Smooth muscle cell (in vitro differentiated cells): ENCODE results near the gene CADM2. TPM values are rescaled to one million over a fixed set of nuclear protein-coding genes. Genes with fewer than 3 reads are reported as not detected.

Source experiments
- DNase-seq: peaks from one replicate; lab custom pipeline; 2025; ENCODE audit not compliant: unreplicated experiment; lab: John Stamatoyannopoulos, UW
- H2AFZ ChIP-seq: fragments of 200-600 bp; sonication (generic); 2 replicates; pipeline ENCODE4 v1.6.0; 2016; ENCODE audit warnings: antibody characterized with exemption, low read depth, mild to moderate bottlenecking
- H3F3A ChIP-seq: fragments of 200-600 bp; sonication (generic); 2 replicates; pipeline ENCODE4 v1.6.0; 2017; ENCODE audit warnings: antibody characterized with exemption, low read depth
- H3K27ac ChIP-seq: fragments of 200-600 bp; sonication (generic); 2 replicates; pipeline ENCODE4 v1.5.1; 2016; ENCODE audit warnings: low read depth, mild to moderate bottlenecking
- H3K27me3 ChIP-seq: fragments of 200-600 bp; sonication (generic); 2 replicates; pipeline ENCODE4 v1.6.1; 2016; ENCODE audit warnings: low read depth, mild to moderate bottlenecking
- H3K36me3 ChIP-seq: fragments of 200-600 bp; sonication (generic); 2 replicates; pipeline ENCODE4 v1.5.1; 2016; ENCODE audit warnings: low read depth
- H3K4me1 ChIP-seq: fragments of 200-600 bp; sonication (generic); 2 replicates; pipeline ENCODE4 v1.5.1; 2016; ENCODE audit warnings: low read depth
- H3K4me2 ChIP-seq: fragments of 200-600 bp; sonication (generic); 2 replicates; pipeline ENCODE4 v1.6.0; 2016; ENCODE audit warnings: mild to moderate bottlenecking
- H3K4me3 ChIP-seq: fragments of 200-600 bp; sonication (generic); 2 replicates; pipeline ENCODE4 v1.5.1; 2016; ENCODE audit warnings: mild to moderate bottlenecking
- H3K79me2 ChIP-seq: fragments of 200-600 bp; sonication (generic); 2 replicates; pipeline ENCODE4 v1.6.0; 2016; ENCODE audit warnings: low read depth, mild to moderate bottlenecking
- H3K9ac ChIP-seq: fragments of 200-600 bp; sonication (generic); 2 replicates; pipeline ENCODE4 v1.6.0; 2016; ENCODE audit warnings: low read depth
- H3K9me3 ChIP-seq: fragments of 200-600 bp; sonication (generic); replicated peaks from 2 replicates; pipeline ENCODE4 v1.5.1; 2016; ENCODE audit warnings: low read depth
- H4K20me1 ChIP-seq: fragments of 200-600 bp; sonication (generic); 2 replicates; pipeline ENCODE4 v1.6.0; 2016; ENCODE audit warnings: low read depth
- WGBS: methylation state at CpG from one replicate; pipeline ENCODE4 v1.1.7; 2016; ENCODE audit warnings: low lambda C conversion rate; 5-methylcytosine and 5-hydroxymethylcytosine counted together
- polyA plus RNA-seq: library from polyadenylated mRNA; unstranded; fragments of >200 nt; fragmentation: Nextera tagmentation; extraction: Ambion mirVana; gene quantifications from 2 replicates; pipeline ENCODE4 v1.2.1, GENCODE V29; 2016
- total RNA-seq: library from RNA; depleted of rRNA; stranded (reverse); fragments of >200 nt; gene quantifications from 2 replicates; pipeline ENCODE4 v1.2.3, GENCODE V29; 2014
- TF ChIP-seq, protein P1 (sequence below): fragments of 200-600 bp; sonication (generic); IDR thresholded peaks from 2 replicates; pipeline ENCODE4 v1.5.1; 2017; ENCODE audit warnings: borderline replicate concordance, mild to moderate bottlenecking, antibody characterized with exemption; ENCODE audit not compliant: insufficient read depth, poor library complexity, severe bottlenecking

Gene CADM2
- total and polyA plus RNA-seq, 2 experiments from 2014 or later, result 0.13 TPM; not detected in 1

DNA sequence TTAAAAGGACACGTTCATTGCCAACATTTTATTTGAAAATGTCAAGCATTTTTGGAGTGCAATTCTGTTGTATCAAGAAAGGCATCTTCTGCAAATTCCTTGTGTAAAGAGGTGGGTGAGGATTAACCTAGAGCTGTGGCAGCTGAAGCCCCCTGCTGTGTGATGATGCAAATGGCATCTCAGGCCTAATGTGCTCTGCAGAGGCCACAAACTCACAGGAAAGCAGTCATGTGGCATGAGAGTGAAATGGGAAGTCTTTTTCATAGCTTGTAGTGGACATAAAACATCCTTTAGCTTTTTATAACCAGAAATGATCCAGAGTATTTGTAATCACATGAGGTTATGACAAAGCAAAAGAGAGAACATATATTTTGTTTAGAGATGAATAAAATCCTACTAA lies 6.4 kb downstream of the CADM2 start:
- no peak for DNase-seq
- TF ChIP-seq, protein P1, sequence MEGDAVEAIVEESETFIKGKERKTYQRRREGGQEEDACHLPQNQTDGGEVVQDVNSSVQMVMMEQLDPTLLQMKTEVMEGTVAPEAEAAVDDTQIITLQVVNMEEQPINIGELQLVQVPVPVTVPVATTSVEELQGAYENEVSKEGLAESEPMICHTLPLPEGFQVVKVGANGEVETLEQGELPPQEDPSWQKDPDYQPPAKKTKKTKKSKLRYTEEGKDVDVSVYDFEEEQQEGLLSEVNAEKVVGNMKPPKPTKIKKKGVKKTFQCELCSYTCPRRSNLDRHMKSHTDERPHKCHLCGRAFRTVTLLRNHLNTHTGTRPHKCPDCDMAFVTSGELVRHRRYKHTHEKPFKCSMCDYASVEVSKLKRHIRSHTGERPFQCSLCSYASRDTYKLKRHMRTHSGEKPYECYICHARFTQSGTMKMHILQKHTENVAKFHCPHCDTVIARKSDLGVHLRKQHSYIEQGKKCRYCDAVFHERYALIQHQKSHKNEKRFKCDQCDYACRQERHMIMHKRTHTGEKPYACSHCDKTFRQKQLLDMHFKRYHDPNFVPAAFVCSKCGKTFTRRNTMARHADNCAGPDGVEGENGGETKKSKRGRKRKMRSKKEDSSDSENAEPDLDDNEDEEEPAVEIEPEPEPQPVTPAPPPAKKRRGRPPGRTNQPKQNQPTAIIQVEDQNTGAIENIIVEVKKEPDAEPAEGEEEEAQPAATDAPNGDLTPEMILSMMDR, result peak; percentile 7
- no peak overlapping the region for H3K27ac ChIP-seq
- no peaks in the 10 kb centered on the region for H3K36me3 ChIP-seq
- no peaks in the 10 kb centered on the region for H4K20me1 ChIP-seq
- no peak overlapping the region for H3K4me3 ChIP-seq
- H3K79me2 ChIP-seq, result no peaks in the 10 kb centered on the region
- H3K4me2 ChIP-seq, result no peak overlapping the region
- no peak overlapping the region for H3K9ac ChIP-seq
- H3K9me3 ChIP-seq, result no peaks in the 10 kb centered on the region
- H3K4me1 ChIP-seq, result peaks cover 38% of the 10 kb centered on the region
- peaks cover 33% of the 10 kb centered on the region for H3K27me3 ChIP-seq
- no peaks in the 10 kb centered on the region for H3F3A ChIP-seq
- WGBS, result 15% methylated on average over 1 of the region's 1 CpG
- H2AFZ ChIP-seq, result no peak overlapping the region

DNA sequence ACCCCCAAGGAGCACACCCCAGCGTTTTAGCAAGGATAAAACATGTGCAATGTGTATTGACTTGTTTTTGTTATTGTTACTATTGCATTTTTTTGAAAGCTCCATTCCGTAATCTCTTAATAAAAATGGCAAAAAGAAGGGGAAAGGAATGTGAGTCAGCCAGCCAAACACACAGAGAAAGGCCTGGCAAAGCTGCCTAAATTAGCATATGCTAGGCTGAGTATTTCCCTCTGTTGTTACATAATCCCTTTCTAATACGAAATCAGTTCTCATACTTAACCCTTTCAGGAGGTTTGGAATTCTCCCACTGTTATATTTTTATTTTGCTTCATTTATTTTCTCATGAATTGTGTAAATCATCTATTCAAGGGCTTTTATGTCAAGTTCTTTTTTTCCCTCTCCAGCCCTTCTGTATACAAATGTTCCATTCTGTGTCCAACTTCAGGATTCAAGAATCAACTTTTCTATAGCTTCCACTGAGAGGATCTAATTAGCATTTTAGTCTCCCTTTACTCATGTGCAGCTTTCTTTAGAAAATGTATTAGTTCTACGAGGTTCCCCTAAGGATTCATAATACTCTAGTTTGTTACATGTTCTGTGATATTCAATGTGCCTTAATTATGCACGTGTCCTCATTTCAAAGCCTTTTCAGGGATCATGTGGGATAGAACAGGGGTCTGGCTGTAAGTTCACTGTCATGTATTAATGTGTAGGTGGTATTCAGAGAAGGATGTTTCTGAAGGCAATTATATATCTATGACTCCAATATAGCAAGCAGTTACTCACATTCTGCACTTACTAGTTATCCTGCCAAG lies 9.2 kb downstream of the CADM2 start:
- Histone ChIP-seq H3K36me3 (no peaks in the 10 kb centered on the region), H2AFZ (peak overlapping the region; percentile 25), H3F3A (no peaks in the 10 kb centered on the region), H3K4me1 (peaks cover 38% of the 10 kb centered on the region), H3K9me3 (no peaks in the 10 kb centered on the region), H4K20me1 (no peaks in the 10 kb centered on the region), H3K4me2 (no peak overlapping the region), H3K27me3 (peaks cover 4% of the 10 kb centered on the region), H3K27ac (no peak overlapping the region), H3K79me2 (no peaks in the 10 kb centered on the region), H3K4me3 (no peak overlapping the region), H3K9ac (no peak overlapping the region)
- WGBS, result 18% methylated on average over 5 of the region's 5 CpGs
- TF ChIP-seq, protein P1, result no peak
- no peak for DNase-seq

DNA sequence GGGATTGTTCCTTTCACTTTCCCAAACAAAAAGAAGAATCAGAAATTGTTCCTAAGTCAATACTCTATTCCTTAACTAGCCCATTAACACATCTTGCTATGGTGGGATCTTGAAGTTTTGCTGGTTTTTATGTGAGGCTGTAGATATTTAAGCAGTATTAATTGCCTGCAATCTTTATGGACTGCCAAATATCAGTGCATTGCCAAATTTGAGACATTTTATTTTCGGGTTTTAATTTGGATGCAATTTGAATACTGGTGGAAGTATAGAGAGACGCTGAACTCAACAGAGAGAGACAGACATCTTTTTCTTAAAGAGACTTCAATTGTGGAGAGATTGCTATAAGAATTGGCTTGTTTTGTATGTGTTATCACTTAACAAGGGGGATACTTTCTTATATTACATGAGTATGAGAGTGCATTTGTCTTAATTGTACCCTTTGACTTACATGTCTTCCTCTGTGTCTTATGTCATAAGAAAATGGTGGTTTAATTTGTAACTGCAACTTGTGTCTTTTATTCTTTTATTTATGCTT lies 10.0 kb downstream of the CADM2 start:
- DNase-seq, result no peak
- no peaks in the 10 kb centered on the region for H3K79me2 ChIP-seq
- TF ChIP-seq, protein P1, result no peak
- H3K27ac ChIP-seq, result no peak overlapping the region
- no peak overlapping the region for H3K4me3 ChIP-seq
- no peak overlapping the region for H3K4me2 ChIP-seq
- no peaks in the 10 kb centered on the region for H3K36me3 ChIP-seq
- no peak overlapping the region for H2AFZ ChIP-seq
- peaks cover 36% of the 10 kb centered on the region for H3K4me1 ChIP-seq
- H4K20me1 ChIP-seq, result no peaks in the 10 kb centered on the region
- no peaks in the 10 kb centered on the region for H3K27me3 ChIP-seq
- WGBS, result 89% methylated on average over 2 of the region's 2 CpGs
- no peaks in the 10 kb centered on the region for H3K9me3 ChIP-seq
- no peak overlapping the region for H3K9ac ChIP-seq
- no peaks in the 10 kb centered on the region for H3F3A ChIP-seq
